ENCODE measurements around the gene LENG1. TPM values are rescaled to one million over a fixed set of nuclear protein-coding genes. Genes with fewer than 3 reads are reported as not detected.
A peak's percentile ranks its signal among the peaks of the same experiment; 100 is the strongest.

Gene LENG1
- total and polyA plus RNA-seq, 2 experiments from 2014 or later, result 4.7 to 17.2 TPM

- ATAC-seq (no peak), DNase-seq (ENCODE audit: low spot score) (no peak)
- Histone ChIP-seq H2AFZ (no peak overlapping the region), H3K4me1 (ENCODE audit: insufficient read depth) (peaks cover 8% of the 10 kb centered on the region; the same call in 1 of the 2 replicates), H3K4me3 (no peak overlapping the region), H3K4me2 (no peak overlapping the region), H3K36me3 (ENCODE audit: insufficient read depth) (peaks cover 21% of the 10 kb centered on the region; the same call in 1 of the 2 replicates), H4K20me1 (replicated peaks; ENCODE audit: insufficient read depth) (peaks cover 10% of the 10 kb centered on the region; the same call in 1 of the 2 replicates), H3K27ac (ENCODE audit: low read depth) (no peak overlapping the region), H3K9me2 (ENCODE audit: insufficient read depth) (no peaks in the 10 kb centered on the region), H3F3A (replicated peaks; ENCODE audit: low read depth) (peaks cover 33% of the 10 kb centered on the region), H3K27me3 (ENCODE audit: insufficient read depth) (no peaks in the 10 kb centered on the region), H3K79me2 (replicated peaks; ENCODE audit: insufficient read depth) (peaks cover 9% of the 10 kb centered on the region; the same call in 1 of the 2 replicates)
- no peak for TF ChIP-seq ZNF331 (CRISPR knock-in tag; IDR thresholded peaks at IDR 0.05; ENCODE audit: low read depth)
- Mint-ChIP-seq H3K9me3 (peaks cover 2% of the 10 kb centered on the region; the same call in 2 of the 3 replicates), H3K4me3 (peak overlapping the region; percentile 41; the same call in 2 of the 3 replicates), H3K27ac (no peak overlapping the region), H3K4me1 (peaks cover 19% of the 10 kb centered on the region), H3K27me3 (ENCODE audit: insufficient read depth, low read depth, poor library complexity) (peaks cover 29% of the 10 kb centered on the region), H3K36me3 (ENCODE audit: low read depth) (peaks cover 52% of the 10 kb centered on the region)
These were observed 2.6 kb downstream of the LENG1 start for GRCh38 chr19:54156953-54157352.

GRCh38 chr19:54156490-54156889 is 3.0 kb downstream of the LENG1 start:
- no peak overlapping the region for H3K4me3 Mint-ChIP-seq
- peaks cover 16% of the 10 kb centered on the region for H3K4me1 Mint-ChIP-seq
- Histone ChIP-seq H3K79me2 (replicated peaks; ENCODE audit: insufficient read depth) (peaks cover 9% of the 10 kb centered on the region; the same call in 1 of the 2 replicates), H3K27me3 (ENCODE audit: insufficient read depth) (no peaks in the 10 kb centered on the region), H2AFZ (no peak overlapping the region), H3F3A (replicated peaks; ENCODE audit: low read depth) (peaks cover 31% of the 10 kb centered on the region), H3K9me2 (ENCODE audit: insufficient read depth) (no peaks in the 10 kb centered on the region), H3K4me3 (no peak overlapping the region), H3K36me3 (ENCODE audit: insufficient read depth) (peaks cover 21% of the 10 kb centered on the region; the same call in 1 of the 2 replicates), H3K27ac (ENCODE audit: low read depth) (no peak overlapping the region), H3K4me2 (no peak overlapping the region), H3K4me1 (ENCODE audit: insufficient read depth) (peaks cover 8% of the 10 kb centered on the region; the same call in 1 of the 2 replicates), H4K20me1 (replicated peaks; ENCODE audit: insufficient read depth) (peaks cover 10% of the 10 kb centered on the region; the same call in 1 of the 2 replicates)
- no peak overlapping the region for H3K27ac Mint-ChIP-seq
- H3K9me3 Mint-ChIP-seq, result peaks cover 2% of the 10 kb centered on the region; the same call in 2 of the 3 replicates
- no peak for ATAC-seq
- peaks cover 25% of the 10 kb centered on the region for H3K27me3 Mint-ChIP-seq (ENCODE audit: insufficient read depth, low read depth, poor library complexity)
- DNase-seq (ENCODE audit: low spot score), result no peak
- H3K36me3 Mint-ChIP-seq (ENCODE audit: low read depth), result peaks cover 57% of the 10 kb centered on the region
- peak; percentile 37; the same call in 1 of the 2 replicates for TF ChIP-seq POLR2AphosphoS5 (IDR thresholded peaks at IDR 0.05; ENCODE audit: low read depth)
- TF ChIP-seq EZH2phosphoT487 (IDR thresholded peaks at IDR 0.05; ENCODE audit: unreplicated experiment), result no peak

GRCh38 chr19:54155694-54156093 is 3.8 kb downstream of the LENG1 start:
- no peak overlapping the region for H3K27ac ChIP-seq (ENCODE audit: low read depth)
- Mint-ChIP-seq H3K4me1 (peaks cover 12% of the 10 kb centered on the region), H3K36me3 (ENCODE audit: low read depth) (peaks cover 64% of the 10 kb centered on the region), H3K9me3 (peaks cover 2% of the 10 kb centered on the region; the same call in 2 of the 3 replicates), H3K27me3 (ENCODE audit: insufficient read depth, low read depth, poor library complexity) (peaks cover 25% of the 10 kb centered on the region), H3K27ac (no peak overlapping the region), H3K4me3 (no peak overlapping the region)
- H3K4me1 ChIP-seq (ENCODE audit: insufficient read depth), result peaks cover 5% of the 10 kb centered on the region; the same call in 1 of the 2 replicates
- peaks cover 9% of the 10 kb centered on the region; the same call in 1 of the 2 replicates for H3K79me2 ChIP-seq (replicated peaks; ENCODE audit: insufficient read depth)
- peaks cover 21% of the 10 kb centered on the region; the same call in 1 of the 2 replicates for H3K36me3 ChIP-seq (ENCODE audit: insufficient read depth)
- H3K9me2 ChIP-seq (ENCODE audit: insufficient read depth), result no peaks in the 10 kb centered on the region
- ATAC-seq, result 0 out of 3 replicates have a peak, but pooled peaks have one; percentile 1
- no peak overlapping the region for H3K4me3 ChIP-seq
- peaks cover 10% of the 10 kb centered on the region; the same call in 1 of the 2 replicates for H4K20me1 ChIP-seq (replicated peaks; ENCODE audit: insufficient read depth)
- H3K4me2 ChIP-seq, result no peak overlapping the region
- no peaks in the 10 kb centered on the region for H3K27me3 ChIP-seq (ENCODE audit: insufficient read depth)
- H3F3A ChIP-seq (replicated peaks; ENCODE audit: low read depth), result peaks cover 28% of the 10 kb centered on the region
- no peak overlapping the region for H2AFZ ChIP-seq
- peak; percentile 61 for DNase-seq (ENCODE audit: low spot score)
- TF ChIP-seq REST (IDR thresholded peaks at IDR 0.05; ENCODE audit: unreplicated experiment) (no peak), CREB1 (CRISPR knock-in tag; IDR thresholded peaks at IDR 0.05; ENCODE audit: low read depth) (no peak), ZNF462 (CRISPR knock-in tag; IDR thresholded peaks at IDR 0.05) (no peak), POLR2AphosphoS5 (IDR thresholded peaks at IDR 0.05; ENCODE audit: low read depth) (peak; percentile 41; the same call in 1 of the 2 replicates)

All from GM23338 (cell line).